Progenitor cell of endocrine pancreas (in vitro differentiated cells): ENCODE results near the gene LASP1NB.
"Not testable (repeated sequence)": the region's sequence is repeated elsewhere in the genome, so short reads cannot be mapped to it uniquely, and the experiment has no call there.

Source experiments
- DNase-seq: peaks from one replicate; pipeline ENCODE4 v3.0.0; 2021; ENCODE audit warnings: low spot score; ENCODE audit not compliant: unreplicated experiment
- H3K27ac Mint-ChIP-seq: 2 replicates; pipeline ENCODE4 v1.8.0; 2021; ENCODE audit warnings: mild to moderate bottlenecking, moderate library complexity, mixed read lengths
- H3K27me3 Mint-ChIP-seq: 2 replicates; pipeline ENCODE4 v1.8.0; 2021; ENCODE audit warnings: mixed read lengths
- H3K36me3 Mint-ChIP-seq: 2 replicates; pipeline ENCODE4 v1.8.0; 2022; ENCODE audit warnings: mixed read lengths; ENCODE audit not compliant: insufficient read depth
- H3K4me1 Mint-ChIP-seq: 2 replicates; pipeline ENCODE4 v1.8.0; 2021; ENCODE audit warnings: low read depth, mixed read lengths
- H3K4me3 Mint-ChIP-seq: 2 replicates; pipeline ENCODE4 v1.8.0; 2021; ENCODE audit warnings: low read depth, mild to moderate bottlenecking, moderate library complexity, mixed read lengths
- H3K9me3 Mint-ChIP-seq: 2 replicates; pipeline ENCODE4 v1.8.0; 2021; ENCODE audit warnings: low read depth, mixed read lengths
- CTCF ChIP-seq: fragments of 200-600 bp; sonication (generic); IDR thresholded peaks from one replicate; pipeline ENCODE4 v1.5.0; 2021; ENCODE audit warnings: antibody characterized with exemption, mild to moderate bottlenecking; ENCODE audit not compliant: unreplicated experiment

The LASP1NB gene

GRCh38 chr17:38908676-38909181 is 16.7 kb upstream of the LASP1NB start:
- peaks cover 14% of the 10 kb centered on the region for H3K36me3 Mint-ChIP-seq
- no peaks in the 10 kb centered on the region for H3K9me3 Mint-ChIP-seq
- no peak overlapping the region for H3K27ac Mint-ChIP-seq
- TF ChIP-seq CTCF = no peak
- no peaks in the 10 kb centered on the region for H3K4me1 Mint-ChIP-seq
- no peak for DNase-seq
- H3K4me3 Mint-ChIP-seq = no peak overlapping the region
- no peaks in the 10 kb centered on the region for H3K27me3 Mint-ChIP-seq

- H3K27me3 Mint-ChIP-seq = no peaks in the 10 kb centered on the region
- no peak overlapping the region for H3K4me3 Mint-ChIP-seq
- DNase-seq = no peak
- H3K36me3 Mint-ChIP-seq = peaks cover 4% of the 10 kb centered on the region
- H3K4me1 Mint-ChIP-seq = no peaks in the 10 kb centered on the region
- no peak for TF ChIP-seq CTCF
- H3K27ac Mint-ChIP-seq = no peak overlapping the region
- no peaks in the 10 kb centered on the region for H3K9me3 Mint-ChIP-seq
These were observed 15.1 kb upstream of the LASP1NB start for GRCh38 chr17:38910325-38910724.

GRCh38 chr17:38911081-38911730 is 14.2 kb upstream of the LASP1NB start:
- no peaks in the 10 kb centered on the region for H3K27me3 Mint-ChIP-seq
- H3K4me1 Mint-ChIP-seq = no peaks in the 10 kb centered on the region
- H3K9me3 Mint-ChIP-seq = no peaks in the 10 kb centered on the region
- DNase-seq = no peak
- no peak overlapping the region for H3K4me3 Mint-ChIP-seq
- peaks cover 6% of the 10 kb centered on the region for H3K36me3 Mint-ChIP-seq
- TF ChIP-seq CTCF = no peak
- no peak overlapping the region for H3K27ac Mint-ChIP-seq

- DNase-seq, H3K36me3 Mint-ChIP-seq, H3K9me3 Mint-ChIP-seq, H3K4me3 Mint-ChIP-seq, H3K27ac Mint-ChIP-seq, H3K4me1 Mint-ChIP-seq, H3K27me3 Mint-ChIP-seq: not testable (repeated sequence)
These were observed 13.7 kb upstream of the LASP1NB start for GRCh38 chr17:38911731-38912081.

GRCh38 chr17:38912221-38912813 is 13.1 kb upstream of the LASP1NB start:
- no peak for TF ChIP-seq CTCF
- Mint-ChIP-seq H3K27ac (no peak overlapping the region), H3K4me3 (no peak overlapping the region), H3K27me3 (no peaks in the 10 kb centered on the region), H3K4me1 (no peaks in the 10 kb centered on the region), H3K36me3 (peaks cover 9% of the 10 kb centered on the region), H3K9me3 (no peaks in the 10 kb centered on the region)
- DNase-seq = no peak
